ENCODE measurements around the gene ENTPD2. TPM values are rescaled to one million over a fixed set of nuclear protein-coding genes. Genes with fewer than 3 reads are reported as not detected.

ENTPD2 gene
- total RNA-seq, 2 donors from 2014 or later, result 0.41 to 0.67 TPM

GRCh38 chr9:137070201-137070905 lies 16.5 kb upstream of the ENTPD2 start, which contains the start of gene SAPCD2:
Gene SAPCD2, minus strand, starts transcription at chr9:137070557. Its CDS starts 97 bp downstream, at chr9:137070460.
- no peaks in the 10 kb centered on the region for H3K9me3 ChIP-seq
- TF ChIP-seq, protein P1, sequence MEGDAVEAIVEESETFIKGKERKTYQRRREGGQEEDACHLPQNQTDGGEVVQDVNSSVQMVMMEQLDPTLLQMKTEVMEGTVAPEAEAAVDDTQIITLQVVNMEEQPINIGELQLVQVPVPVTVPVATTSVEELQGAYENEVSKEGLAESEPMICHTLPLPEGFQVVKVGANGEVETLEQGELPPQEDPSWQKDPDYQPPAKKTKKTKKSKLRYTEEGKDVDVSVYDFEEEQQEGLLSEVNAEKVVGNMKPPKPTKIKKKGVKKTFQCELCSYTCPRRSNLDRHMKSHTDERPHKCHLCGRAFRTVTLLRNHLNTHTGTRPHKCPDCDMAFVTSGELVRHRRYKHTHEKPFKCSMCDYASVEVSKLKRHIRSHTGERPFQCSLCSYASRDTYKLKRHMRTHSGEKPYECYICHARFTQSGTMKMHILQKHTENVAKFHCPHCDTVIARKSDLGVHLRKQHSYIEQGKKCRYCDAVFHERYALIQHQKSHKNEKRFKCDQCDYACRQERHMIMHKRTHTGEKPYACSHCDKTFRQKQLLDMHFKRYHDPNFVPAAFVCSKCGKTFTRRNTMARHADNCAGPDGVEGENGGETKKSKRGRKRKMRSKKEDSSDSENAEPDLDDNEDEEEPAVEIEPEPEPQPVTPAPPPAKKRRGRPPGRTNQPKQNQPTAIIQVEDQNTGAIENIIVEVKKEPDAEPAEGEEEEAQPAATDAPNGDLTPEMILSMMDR (IDR thresholded peaks at IDR 0.05), result no peak
- peak; percentile 93 for DNase-seq (ENCODE audit: low spot score)
- peaks cover 0 to 3% of the 10 kb centered on the region in 2 donors for H3K27me3 ChIP-seq
- H3K27ac ChIP-seq, result peak within 1 kb of the TSS; percentile 73 to 78
- H3K4me3 ChIP-seq, result peak within 1 kb of the TSS; percentile 29 to 50
- H3K4me1 ChIP-seq, result peaks cover 0 to 11% of the 10 kb centered on the region in 2 donors
- H3K36me3 ChIP-seq, result no peaks in the 10 kb centered on the region

GRCh38 chr9:137069508-137070091 lies 15.7 kb upstream of the ENTPD2 start:
- H3K27ac ChIP-seq, result no peak overlapping the region
- TF ChIP-seq, protein P1 (IDR thresholded peaks at IDR 0.05), result no peak
- no peak for DNase-seq (ENCODE audit: low spot score)
- H3K27me3 ChIP-seq, result peaks cover 0 to 3% of the 10 kb centered on the region in 2 donors
- peaks cover 0 to 11% of the 10 kb centered on the region in 2 donors for H3K4me1 ChIP-seq
- H3K4me3 ChIP-seq, result peak overlapping the region in 1 of 2 donors; percentile 50
- H3K9me3 ChIP-seq, result no peaks in the 10 kb centered on the region
- no peaks in the 10 kb centered on the region for H3K36me3 ChIP-seq

- Histone ChIP-seq H3K4me1 (peaks cover 0 to 17% of the 10 kb centered on the region in 2 donors), H3K36me3 (no peaks in the 10 kb centered on the region), H3K4me3 (no peak overlapping the region), H3K27me3 (peaks cover 0 to 3% of the 10 kb centered on the region in 2 donors), H3K27ac (no peak overlapping the region), H3K9me3 (no peaks in the 10 kb centered on the region)
- TF ChIP-seq, protein P1 (IDR thresholded peaks at IDR 0.05), result no peak
- no peak for DNase-seq (ENCODE audit: low spot score)
Measured at GRCh38 chr9:137068539-137069507, 15.0 kb upstream of the ENTPD2 start.

DNA sequence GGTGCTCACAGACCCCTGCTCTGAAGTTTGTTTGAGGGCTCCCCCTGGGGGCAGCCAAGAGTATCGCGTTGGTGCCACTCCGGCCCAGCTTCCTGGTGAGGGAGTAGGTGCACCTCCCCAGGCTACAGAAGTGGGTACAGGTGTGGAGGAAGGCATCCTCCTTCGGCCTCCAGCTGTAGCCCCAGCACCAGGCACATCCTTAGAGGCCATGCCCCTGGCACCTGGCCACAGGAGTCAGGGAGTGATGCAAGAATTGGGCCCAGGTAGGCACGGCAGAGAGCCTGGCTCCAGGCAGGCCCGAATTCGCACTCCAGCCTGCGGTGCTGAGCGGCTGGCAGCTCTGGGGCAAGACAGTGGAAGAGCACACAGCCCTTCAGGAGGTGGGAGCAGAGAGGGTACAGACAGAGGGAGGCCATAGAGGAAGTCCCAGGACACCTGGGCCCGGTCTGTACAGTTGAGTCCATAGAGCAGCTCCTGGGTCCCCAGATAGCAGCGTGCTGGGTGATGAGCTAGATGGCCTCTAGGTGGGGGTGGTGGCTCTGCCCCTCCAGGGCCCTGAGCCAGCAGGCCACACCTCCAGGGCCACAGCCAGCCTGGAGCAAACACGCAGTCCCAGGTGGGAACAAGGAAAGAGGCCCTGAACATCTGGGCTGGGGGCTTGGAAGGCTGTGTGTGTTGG lies 14.1 kb upstream of the ENTPD2 start:
- no peak overlapping the region for H3K4me3 ChIP-seq
- no peak overlapping the region for H3K27ac ChIP-seq
- H3K4me1 ChIP-seq, result peaks cover 0 to 20% of the 10 kb centered on the region in 2 donors
- TF ChIP-seq, protein P1 (IDR thresholded peaks at IDR 0.05), result peak; percentile 67 to 77
- H3K36me3 ChIP-seq, result no peaks in the 10 kb centered on the region
- DNase-seq (ENCODE audit: low spot score), result peak; percentile 77
- H3K9me3 ChIP-seq, result no peaks in the 10 kb centered on the region
- H3K27me3 ChIP-seq, result peaks cover 0 to 3% of the 10 kb centered on the region in 2 donors

Data from right atrium auricular region (tissue), 2 donors.